Measurements from ENCODE around the gene CTSD. TPM values are rescaled to one million over a fixed set of nuclear protein-coding genes. Genes with fewer than 3 reads are reported as not detected.
A peak's percentile ranks its signal among the peaks of the same experiment; 100 is the strongest.

Gene CTSD
- total and polyA plus RNA-seq, 2 of the 8 experiments (the other 6 are each of a cell fraction or from before 2014, with no cell fraction given): 169 to 173 TPM

GRCh38 chr11:1765871-1766718 lies 2.4 kb upstream of the CTSD start:
- Histone ChIP-seq H3K4ac (replicated peaks; ENCODE audit: insufficient read length, low read depth, low read length) (no peak overlapping the region), H4K8ac (ENCODE audit: extremely low read depth, insufficient read depth, low read length) (peak overlapping the region; percentile 14; the same call in 1 of the 2 replicates), H3K79me2 (ENCODE audit: control insufficient read depth in 1 of 2, insufficient read depth in 2 of 2, low read length in 2 of 2) (peaks cover 0 to 12% of the 10 kb centered on the region in 2 experiments; a peak in 2 of 4 replicates), H3K4me2 (ENCODE audit: insufficient read depth in 1 of 2, low read depth in 2 of 2, low read length in 2 of 2) (no peak overlapping the region), H2BK20ac (ENCODE audit: low read length) (no peak overlapping the region; the same call in 1 of the 2 replicates), H3K9me3 (ENCODE audit: insufficient read depth in 2 of 2, low read depth in 1 of 2, low read length in 1 of 2) (no peaks in the 10 kb centered on the region), H2AFZ (ENCODE audit: low read length) (0 out of 2 replicates have a peak overlapping the region, but pooled peaks have one; percentile 62), H2BK5ac (ENCODE audit: low read depth, low read length) (no peak overlapping the region), H3K4me1 (replicated peaks in 1 of 4; ENCODE audit: control insufficient read depth in 3 of 4, insufficient read depth in 4 of 4, low read length in 3 of 4) (peaks cover 0 to 6% (median 3%) of the 10 kb centered on the region in 4 experiments; a peak in 5 of 7 replicates), H3K14ac (ENCODE audit: insufficient read length) (no peak overlapping the region), H2AK5ac (ENCODE audit: low read depth, low read length) (no peak overlapping the region), H2BK120ac (replicated peaks; ENCODE audit: low read depth, low read length) (no peak overlapping the region), H3K23ac (ENCODE audit: insufficient read length) (no peak overlapping the region), H3K23me2 (ENCODE audit: low read depth, low read length) (peaks cover 6% of the 10 kb centered on the region; the same call in 1 of the 2 replicates), H3K18ac (ENCODE audit: extremely low read depth, low read length) (no peak overlapping the region; the same call in 1 of the 2 replicates), H3K79me1 (ENCODE audit: low read depth, low read length) (0 out of 2 replicates have a peak, but pooled peaks cover 2% of the 10 kb centered on the region), H2BK15ac (ENCODE audit: low read length) (peak overlapping the region; percentile 46; the same call in 1 of the 2 replicates), H3K27me3 (replicated peaks in 1 of 4; ENCODE audit: control insufficient read depth in 3 of 4, extremely low read depth in 1 of 4, insufficient read depth in 3 of 4, low read length in 3 of 4) (no peaks in the 10 kb centered on the region), H2BK12ac (ENCODE audit: low read depth, low read length) (peak overlapping the region; percentile 92; the same call in 1 of the 2 replicates), H3K4me3 (ENCODE audit: extremely low read depth in 1 of 4, insufficient read depth in 2 of 4, low read depth in 3 of 4, low read length in 4 of 4) (no peak overlapping the region), H3K56ac (replicated peaks; ENCODE audit: insufficient read length, low read depth, low read length) (no peak overlapping the region), H4K20me1 (replicated peaks in 1 of 2; ENCODE audit: control insufficient read depth in 1 of 2, insufficient read depth in 2 of 2, low read length in 2 of 2) (peaks cover 0 to 3% of the 10 kb centered on the region in 2 experiments), H3K36me3 (ENCODE audit: control insufficient read depth in 2 of 4, insufficient read depth in 4 of 4, low read length in 3 of 4) (no peaks in the 10 kb centered on the region; a peak in 3 of 8 replicates), H4K91ac (replicated peaks; ENCODE audit: insufficient read length, low read length) (peak overlapping the region; percentile 27), H4K5ac (ENCODE audit: insufficient read length, low read depth, low read length) (no peak overlapping the region), H3K9ac (replicated peaks in 1 of 4; ENCODE audit: extremely low read depth in 1 of 4, low read depth in 3 of 4, low read length in 3 of 4) (no peak overlapping the region), H3K27ac (ENCODE audit: low read depth, low read length) (no peak overlapping the region)
- ChIA-PET CTCF (ENCODE audit: partially characterized antibody) (interaction anchor here (0.7 to 2.4 kb wide), 20 partner anchors 8 to 84 kb away, joined by 3 to 11 read pairs (median 4); no protein-coding TSS in a partner anchor), POLR2A (ENCODE audit: partially characterized antibody) (no interaction called here)
- FAIRE-seq: peak; percentile 39
- WGBS, 2 experiments (ENCODE audit: extremely low coverage in 1 of 2, insufficient coverage in 1 of 2, insufficient read length in 1 of 2, insufficient replicate concordance in 2 of 2, low coverage in 1 of 2, low lambda C conversion rate in 2 of 2, missing lambda C conversion rate in 1 of 2): 83% methylated on average over 28 of the region's 28 CpGs; no CpG with 5 or more reads in 1 of the 2 experiments
- DNase-seq (ENCODE audit: low read depth in 1 of 2, low spot score in 2 of 2): peak in 1 of 2 experiments; percentile 77
- TF ChIP-seq E2F6 (IDR thresholded peaks at IDR 0.05) (peak; percentile 67), CTCF (IDR thresholded peaks at IDR 0.05; ENCODE audit: control extremely low read depth in 1 of 3, insufficient read depth in 1 of 3, low read depth in 1 of 3, low read length in 3 of 3) (peak; percentile 44 to 85 (median 79)), BRCA1 (IDR thresholded peaks at IDR 0.05; ENCODE audit: low read depth, low read length) (no peak), RAD21 (IDR thresholded peaks at IDR 0.05 in 1 of 2, conservative IDR thresholded peaks at IDR 0.05 in 1 of 2; ENCODE audit: low read depth in 2 of 2, low read length in 2 of 2) (peak; percentile 32 to 44), CBX5 (IDR thresholded peaks at IDR 0.05; ENCODE audit: low read depth, low read length) (no peak)
